Measurements from ENCODE around the gene PCDHGA7. TPM values are rescaled to one million over a fixed set of nuclear protein-coding genes. Genes with fewer than 3 reads are reported as not detected.
A peak's percentile ranks its signal among the peaks of the same experiment; 100 is the strongest.
"Not testable (repeated sequence)": the region's sequence is repeated elsewhere in the genome, so short reads cannot be mapped to it uniquely, and the experiment has no call there.

Gene PCDHGA7
- total RNA-seq, 2 experiments from 2014 or later = not detected

- TF ChIP-seq CTCF (IDR thresholded peaks at IDR 0.05) = no peak
- DNase-seq (no peak), ATAC-seq (ENCODE audit: poor library complexity) (no peak)
- intact Hi-C loops (cut with DNase I, micrococcal nuclease) = no loop called here
- POLR2A ChIA-PET = no interaction called here
- H3K4me3 Mint-ChIP-seq = no peak overlapping the region
- no peaks in the 10 kb centered on the region for H3K4me1 Mint-ChIP-seq (ENCODE audit: low read depth)
- Histone ChIP-seq H3K27ac (ENCODE audit: low read depth in 1 of 2, low read length in 2 of 2) (no peak overlapping the region), H3K4me3 (ENCODE audit: low read length) (no peak overlapping the region), H3K36me3 (ENCODE audit: insufficient read depth, low read length) (no peaks in the 10 kb centered on the region), H3K4me1 (ENCODE audit: insufficient read depth, low read length) (no peaks in the 10 kb centered on the region), H3K9me3 (ENCODE audit: control insufficient read depth in 1 of 2, insufficient read depth in 1 of 2, low read length in 2 of 2) (peaks cover 47 to 54% of the 10 kb centered on the region in 2 experiments), H3K27me3 (ENCODE audit: control insufficient read depth in 1 of 2, insufficient read depth in 2 of 2, low read length in 2 of 2) (peaks cover 53 to 87% of the 10 kb centered on the region in 2 experiments)
- peaks cover 19% of the 10 kb centered on the region for H3K9me3 Mint-ChIP-seq
- peaks cover 86% of the 10 kb centered on the region for H3K27me3 Mint-ChIP-seq
- peaks cover 20% of the 10 kb centered on the region for H3K36me3 Mint-ChIP-seq (ENCODE audit: low read depth)
- no peak overlapping the region for H3K27ac Mint-ChIP-seq
- CTCF ChIA-PET = no interaction called here
Observed at GRCh38 chr5:141393267-141393666, 10.7 kb downstream of the PCDHGA7 start.

GRCh38 chr5:141394401-141395187 is 12.1 kb downstream of the PCDHGA7 start:
- H3K4me3 Mint-ChIP-seq; H3K4me1 Mint-ChIP-seq (ENCODE audit: low read depth); DNase-seq; H3K4me1 ChIP-seq (ENCODE audit: insufficient read depth, low read length); ATAC-seq (ENCODE audit: poor library complexity); H3K27ac Mint-ChIP-seq; POLR2A ChIA-PET; H3K36me3 ChIP-seq (ENCODE audit: insufficient read depth, low read length); intact Hi-C loops (cut with DNase I, micrococcal nuclease); H3K4me3 ChIP-seq (ENCODE audit: low read length); H3K27ac ChIP-seq (ENCODE audit: low read depth in 1 of 2, low read length in 2 of 2): not testable (repeated sequence)
- Mint-ChIP-seq H3K36me3 (ENCODE audit: low read depth) (peaks cover 30% of the 10 kb centered on the region), H3K9me3 (peaks cover 15% of the 10 kb centered on the region), H3K27me3 (peaks cover 88% of the 10 kb centered on the region)
- Histone ChIP-seq H3K9me3 (ENCODE audit: control insufficient read depth in 1 of 2, insufficient read depth in 1 of 2, low read length in 2 of 2) (peaks cover 49 to 55% of the 10 kb centered on the region in 2 experiments), H3K27me3 (ENCODE audit: control insufficient read depth in 1 of 2, insufficient read depth in 2 of 2, low read length in 2 of 2) (peaks cover 49 to 85% of the 10 kb centered on the region in 2 experiments)
- CTCF ChIA-PET = interaction anchor here (1.0 to 1.3 kb wide), 2 partner anchors 13 to 163 kb away, joined by 3 read pairs; partner anchors contain the start of gene PCDHGB6

GRCh38 chr5:141397756-141398551 is 15.4 kb downstream of the PCDHGA7 start, which contains the start of gene PCDHGB5:
Gene PCDHGB5, plus strand, starts transcription at chr5:141397947. Its CDS starts 181 bp downstream, at chr5:141398128.
- intact Hi-C loops (cut with DNase I, micrococcal nuclease) = not testable (repeated sequence)
- DNase-seq = peak in 6 of 14 experiments; percentile 34 to 50 (median 40)

More at GRCh38 chr5:141397756-141398551, 15.4 kb downstream of the PCDHGA7 start, which contains the start of gene PCDHGB5:
- POLR2A ChIA-PET = interaction anchor here (0.7 kb wide), 1 partner anchor 86 kb away, joined by 3 read pairs; the partner anchor contains the start of gene PCDHGC4
- Histone ChIP-seq H3K27me3 (ENCODE audit: control insufficient read depth in 1 of 2, insufficient read depth in 2 of 2, low read length in 2 of 2) (peaks cover 55 to 80% of the 10 kb centered on the region in 2 experiments), H3K9me3 (ENCODE audit: control insufficient read depth in 1 of 2, insufficient read depth in 1 of 2, low read length in 2 of 2) (peaks cover 30 to 55% of the 10 kb centered on the region in 2 experiments)
- H3K4me1 ChIP-seq (ENCODE audit: insufficient read depth, low read length); H3K27ac Mint-ChIP-seq; H3K4me3 ChIP-seq (ENCODE audit: low read length); H3K27ac ChIP-seq (ENCODE audit: low read depth in 1 of 2, low read length in 2 of 2); H3K4me1 Mint-ChIP-seq (ENCODE audit: low read depth); H3K36me3 ChIP-seq (ENCODE audit: insufficient read depth, low read length): not testable (repeated sequence)
- peaks cover 78% of the 10 kb centered on the region for H3K27me3 Mint-ChIP-seq
- H3K4me3 Mint-ChIP-seq = peak within 1 kb of the TSS; percentile 11
- H3K36me3 Mint-ChIP-seq (ENCODE audit: low read depth) = peaks cover 25% of the 10 kb centered on the region
- CTCF ChIA-PET = interaction anchor here (0.8 to 3.0 kb wide), 11 partner anchors 15 to 166 kb away, joined by 3 to 11 read pairs (median 6); partner anchors contain the start of genes PCDHGA1, PCDHGA10, PCDHGA5 and PCDHGB3
- peak; percentile 20 for TF ChIP-seq CTCF (IDR thresholded peaks at IDR 0.05)
- ATAC-seq (ENCODE audit: poor library complexity) = peak; percentile 68
- H3K9me3 Mint-ChIP-seq = peaks cover 10% of the 10 kb centered on the region
